Skeletal muscle tissue (tissue), 4 donors: ENCODE results near the gene ASCL2. TPM values are rescaled to one million over a fixed set of nuclear protein-coding genes. Genes with fewer than 3 reads are reported as not detected.

ENCODE experiments used
- H3K27ac ChIP-seq: one replicate; pipeline ENCODE4 v1.7.0; 2013; ENCODE audit warnings: mild to moderate bottlenecking, low read depth, low read length, inconsistent platforms
- H3K27me3 ChIP-seq, 3 donors: one replicate each; pipeline ENCODE4 v1.7.0; 2013; ENCODE audit warnings: low read length in 3 of 3; ENCODE audit not compliant: control insufficient read depth in 3 of 3, insufficient read depth in 3 of 3
- H3K36me3 ChIP-seq, 3 donors: one replicate each; pipeline ENCODE4 v1.7.0; 2013; ENCODE audit warnings: low read length in 3 of 3; ENCODE audit not compliant: control insufficient read depth in 3 of 3, insufficient read depth in 3 of 3
- H3K4me1 ChIP-seq, 3 donors: one replicate each; pipeline ENCODE4 v1.7.0; 2013; ENCODE audit warnings: low read length in 3 of 3, mild to moderate bottlenecking in 3 of 3; ENCODE audit not compliant: control insufficient read depth in 3 of 3, insufficient read depth in 3 of 3
- H3K4me3 ChIP-seq, 3 donors: one replicate each; pipeline ENCODE4 v1.7.0; 2013; ENCODE audit warnings: low read length in 3 of 3
- H3K9ac ChIP-seq, 3 donors: one replicate each; pipeline ENCODE4 v1.7.0; 2013; ENCODE audit warnings: low read length in 3 of 3, mild to moderate bottlenecking in 3 of 3, moderate library complexity in 2 of 3, low read depth in 1 of 3
- H3K9me3 ChIP-seq, 3 donors: one replicate each; pipeline ENCODE4 v1.7.0; 2013; ENCODE audit warnings: low read length in 3 of 3; ENCODE audit not compliant: control insufficient read depth in 3 of 3
- total RNA-seq: library from RNA; depleted of rRNA; stranded (reverse); fragments of >200 nt; gene quantifications from one replicate; pipeline ENCODE4 v1.2.3, GENCODE V29; 2014
- donor health status: Osteomylitis.

ASCL2 gene, protein sequence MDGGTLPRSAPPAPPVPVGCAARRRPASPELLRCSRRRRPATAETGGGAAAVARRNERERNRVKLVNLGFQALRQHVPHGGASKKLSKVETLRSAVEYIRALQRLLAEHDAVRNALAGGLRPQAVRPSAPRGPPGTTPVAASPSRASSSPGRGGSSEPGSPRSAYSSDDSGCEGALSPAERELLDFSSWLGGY
- total RNA-seq = not detected

DNA sequence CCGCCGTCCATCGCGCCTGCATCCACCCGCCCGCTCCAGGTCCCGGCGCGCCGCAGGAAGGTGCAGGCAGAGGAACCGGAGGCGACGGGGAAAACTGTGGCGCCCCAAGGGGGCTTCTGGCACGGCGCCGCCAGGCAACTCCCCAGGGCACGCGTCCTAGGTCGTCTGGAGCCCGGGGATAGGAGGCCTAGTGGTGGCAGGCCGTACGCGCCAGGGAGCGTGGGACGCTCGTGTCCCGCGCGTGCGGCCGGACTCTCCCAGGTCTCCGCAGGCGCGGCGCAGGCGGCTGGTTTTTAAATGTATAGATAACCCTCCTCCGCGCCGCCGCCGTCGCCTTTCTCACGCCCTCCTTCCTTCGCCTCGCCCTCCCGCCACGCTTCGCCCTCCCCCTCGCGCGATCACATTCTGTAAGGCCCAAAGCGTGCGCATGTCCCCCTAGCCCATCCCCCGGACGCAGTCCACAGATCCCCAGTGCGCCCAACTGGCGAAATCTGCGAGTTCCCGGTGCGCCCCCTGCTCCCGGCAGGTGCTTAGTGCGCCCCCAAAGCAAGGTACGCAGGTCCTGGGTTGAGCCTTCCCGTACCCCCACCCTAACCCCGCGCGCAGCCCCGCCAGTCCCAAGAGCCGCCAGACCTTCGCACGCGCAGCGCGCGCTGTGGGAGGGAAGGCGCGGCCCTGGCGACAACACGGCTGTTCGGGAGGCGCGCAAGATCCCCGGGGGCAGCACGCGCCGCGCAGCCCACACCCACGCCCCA is at the start of gene ASCL2:
TSS of gene ASCL2 (minus strand) at position 267 of the 755 bp plus-strand sequence. CDS start at position 11, 256 bp downstream.
- Histone ChIP-seq H3K9me3 (peaks cover 0 to 2% (median 0%) of the 10 kb centered on the region in 3 donors), H3K36me3 (no peaks in the 10 kb centered on the region), H3K4me1 (no peaks in the 10 kb centered on the region), H3K27me3 (peaks cover 48 to 84% (median 75%) of the 10 kb centered on the region in 3 donors), H3K9ac (no peak within 1 kb of the TSS), H3K4me3 (peak within 1 kb of the TSS in 2 of 3 donors; percentile 13 to 43), H3K27ac (no peak within 1 kb of the TSS)

DNA sequence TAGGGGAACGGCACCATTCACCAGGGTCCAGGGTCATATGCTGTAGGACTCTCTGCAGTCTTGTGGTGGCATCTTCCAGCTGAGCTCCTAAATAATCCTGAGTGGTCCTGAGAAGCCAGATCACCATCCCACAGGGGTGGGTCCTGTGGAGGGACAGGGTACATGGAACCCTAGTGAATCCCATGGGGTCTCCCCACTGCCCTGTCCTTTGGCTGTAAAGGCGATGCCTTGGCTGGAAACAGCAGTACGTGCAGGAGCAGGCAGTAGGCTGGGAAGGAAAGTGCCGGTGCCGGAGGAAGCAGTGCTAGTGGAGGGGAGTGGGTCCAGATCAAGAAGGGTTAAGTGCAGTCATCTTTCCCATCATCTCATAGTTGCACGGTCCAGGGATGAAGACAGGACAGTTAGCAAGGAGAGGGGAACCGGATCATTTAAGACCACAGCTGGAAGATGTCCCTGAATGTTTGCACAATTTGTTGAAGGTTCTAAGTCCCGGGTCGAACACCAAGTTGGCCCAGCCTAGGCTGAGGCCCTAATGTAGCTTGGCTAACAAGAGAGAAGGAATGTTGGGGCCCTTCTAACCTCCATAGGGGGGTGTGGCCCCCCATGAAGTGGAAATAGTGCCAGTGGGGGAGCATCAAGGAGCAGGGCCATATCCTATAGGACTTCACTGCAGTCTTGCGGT is 49.5 kb upstream of the ASCL2 start:
- peaks cover under 1 to 2% (median 2%) of the 10 kb centered on the region in 3 donors for H3K4me1 ChIP-seq
- H3K9me3 ChIP-seq = peaks cover 2 to 3% (median 2%) of the 10 kb centered on the region in 3 donors
- no peak overlapping the region for H3K27ac ChIP-seq
- no peaks in the 10 kb centered on the region for H3K27me3 ChIP-seq
- H3K9ac ChIP-seq = no peak overlapping the region
- H3K36me3 ChIP-seq = no peaks in the 10 kb centered on the region
- H3K4me3 ChIP-seq = no peak overlapping the region

GRCh38 chr11:2318707-2319106 is 48.3 kb upstream of the ASCL2 start:
- H3K9me3 ChIP-seq = peaks cover 2 to 3% (median 2%) of the 10 kb centered on the region in 3 donors
- H3K27ac ChIP-seq = no peak overlapping the region
- H3K4me1 ChIP-seq = peaks cover 4 to 11% (median 11%) of the 10 kb centered on the region in 3 donors
- H3K4me3 ChIP-seq = no peak overlapping the region
- H3K27me3 ChIP-seq = no peaks in the 10 kb centered on the region
- H3K9ac ChIP-seq = no peak overlapping the region
- no peaks in the 10 kb centered on the region for H3K36me3 ChIP-seq

DNA sequence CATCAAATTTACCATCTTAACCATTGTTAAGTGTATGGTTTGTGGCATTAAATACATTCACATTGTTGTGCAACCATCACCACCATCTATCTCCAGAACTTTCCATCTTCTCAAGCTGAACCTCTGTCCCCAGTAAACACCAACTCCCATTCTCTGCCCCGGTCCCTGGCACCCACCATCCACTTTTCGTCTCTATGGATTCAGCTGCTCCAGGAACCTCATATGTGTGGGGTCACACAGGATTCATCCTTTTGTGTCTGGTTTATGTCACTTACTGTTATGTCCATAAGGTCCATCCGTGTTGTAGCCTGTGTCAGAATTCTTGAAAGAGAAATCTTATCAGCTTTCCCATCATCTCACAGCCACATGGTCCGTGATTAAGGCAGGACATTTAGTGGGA is 47.7 kb upstream of the ASCL2 start:
- peaks cover 2 to 3% (median 2%) of the 10 kb centered on the region in 3 donors for H3K9me3 ChIP-seq
- no peak overlapping the region for H3K27ac ChIP-seq
- H3K36me3 ChIP-seq = no peaks in the 10 kb centered on the region
- H3K9ac ChIP-seq = no peak overlapping the region
- H3K4me3 ChIP-seq = no peak overlapping the region
- no peaks in the 10 kb centered on the region for H3K27me3 ChIP-seq
- peaks cover 4 to 11% (median 11%) of the 10 kb centered on the region in 3 donors for H3K4me1 ChIP-seq

- H3K27me3 ChIP-seq = no peaks in the 10 kb centered on the region
- H3K36me3 ChIP-seq = no peaks in the 10 kb centered on the region
- H3K9ac ChIP-seq = no peak overlapping the region
- peaks cover 4 to 11% (median 11%) of the 10 kb centered on the region in 3 donors for H3K4me1 ChIP-seq
- peaks cover 2 to 3% (median 2%) of the 10 kb centered on the region in 3 donors for H3K9me3 ChIP-seq
- no peak overlapping the region for H3K4me3 ChIP-seq
- no peak overlapping the region for H3K27ac ChIP-seq
Observed at GRCh38 chr11:2317354-2318050, 47.1 kb upstream of the ASCL2 start.

DNA sequence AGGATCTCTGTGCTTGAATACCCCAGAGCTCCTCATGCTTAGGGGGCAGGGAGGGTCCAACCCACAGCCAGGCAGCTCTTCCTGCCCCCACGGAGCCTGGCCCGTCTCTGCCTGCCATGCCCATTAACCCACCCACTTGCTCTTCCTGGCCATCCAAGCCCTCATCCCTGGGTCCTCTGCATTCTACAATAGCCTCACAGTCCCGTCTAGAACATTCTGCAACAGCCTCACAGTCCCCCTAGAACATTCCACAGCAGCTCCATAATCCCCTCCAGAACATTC is 46.5 kb upstream of the ASCL2 start:
- Histone ChIP-seq H3K9ac (no peak overlapping the region), H3K4me3 (no peak overlapping the region), H3K27me3 (no peaks in the 10 kb centered on the region), H3K9me3 (peaks cover 2 to 3% (median 2%) of the 10 kb centered on the region in 3 donors), H3K36me3 (no peaks in the 10 kb centered on the region), H3K27ac (no peak overlapping the region), H3K4me1 (peaks cover 4 to 14% (median 11%) of the 10 kb centered on the region in 3 donors)

GRCh38 chr11:2316169-2316962 is 46.0 kb upstream of the ASCL2 start:
- Histone ChIP-seq H3K4me1 (peaks cover 4 to 14% (median 11%) of the 10 kb centered on the region in 3 donors), H3K9ac (no peak overlapping the region), H3K36me3 (no peaks in the 10 kb centered on the region), H3K27me3 (no peaks in the 10 kb centered on the region), H3K9me3 (peaks cover 2 to 3% (median 2%) of the 10 kb centered on the region in 3 donors), H3K4me3 (no peak overlapping the region), H3K27ac (no peak overlapping the region)

DNA sequence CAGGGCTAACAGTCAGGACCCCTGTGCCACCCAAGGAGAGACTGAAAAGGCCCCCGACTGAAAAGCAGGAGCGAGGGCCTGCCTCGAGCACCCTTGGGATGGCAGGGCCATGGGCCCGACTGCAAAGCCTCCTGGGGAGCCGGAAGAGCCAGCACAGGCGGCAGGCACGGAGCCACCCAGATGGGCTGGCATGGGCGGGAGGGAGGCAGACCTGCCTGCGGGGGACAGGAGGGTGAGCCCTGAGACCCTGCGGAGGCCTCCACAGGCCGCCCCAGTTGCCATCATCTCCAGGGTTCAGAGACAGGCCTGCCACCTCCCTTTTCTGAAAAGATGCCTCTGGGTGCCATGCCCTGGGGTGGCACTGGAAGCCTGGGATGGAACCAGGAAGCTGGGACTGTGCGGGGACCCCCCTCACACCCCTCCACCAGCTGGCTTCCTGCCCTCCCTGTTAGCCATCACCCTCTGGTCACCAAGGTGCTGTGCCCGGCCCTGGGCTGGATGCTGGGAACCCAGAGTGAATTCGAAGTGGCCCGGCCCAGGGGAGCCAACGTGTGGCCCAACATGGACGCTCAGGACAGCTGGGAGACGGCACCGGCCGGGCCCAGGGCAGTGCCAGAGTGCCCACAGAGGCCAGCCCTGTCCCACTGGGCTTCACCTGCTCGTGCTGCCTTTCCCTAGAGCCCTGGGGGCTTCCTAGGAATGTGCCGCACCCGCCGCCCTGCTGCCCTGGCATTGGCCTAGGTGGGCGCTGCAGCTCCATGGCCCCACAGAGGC is 45.2 kb upstream of the ASCL2 start:
- H3K9ac ChIP-seq = no peak overlapping the region
- H3K27ac ChIP-seq = no peak overlapping the region
- H3K36me3 ChIP-seq = no peaks in the 10 kb centered on the region
- H3K9me3 ChIP-seq = peaks cover 2 to 3% (median 2%) of the 10 kb centered on the region in 3 donors
- peaks cover 4 to 14% (median 11%) of the 10 kb centered on the region in 3 donors for H3K4me1 ChIP-seq
- H3K4me3 ChIP-seq = no peak overlapping the region
- no peaks in the 10 kb centered on the region for H3K27me3 ChIP-seq
